ENCODE data around the gene IQSEC1.
A peak's percentile ranks its signal among the peaks of the same experiment; 100 is the strongest.

The IQSEC1 gene

GRCh38 chr3:12934431-12934830 lies 138.8 kb downstream of the IQSEC1 start:
- no peak for DNase-seq (ENCODE audit: low read depth)

- no peak for DNase-seq (ENCODE audit: low read depth)
Observed at GRCh38 chr3:12933901-12934300, 139.3 kb downstream of the IQSEC1 start.

- DNase-seq (ENCODE audit: low read depth), result no peak
Observed at GRCh38 chr3:12932754-12933153, 140.5 kb downstream of the IQSEC1 start.

GRCh38 chr3:12932347-12932746 lies 140.9 kb downstream of the IQSEC1 start:
- no peak for DNase-seq (ENCODE audit: low read depth)

GRCh38 chr3:12931273-12931905 lies 141.8 kb downstream of the IQSEC1 start:
- DNase-seq (ENCODE audit: low read depth), result no peak

GRCh38 chr3:12929801-12930200 lies 143.4 kb downstream of the IQSEC1 start:
- DNase-seq (ENCODE audit: low read depth), result no peak

DNA sequence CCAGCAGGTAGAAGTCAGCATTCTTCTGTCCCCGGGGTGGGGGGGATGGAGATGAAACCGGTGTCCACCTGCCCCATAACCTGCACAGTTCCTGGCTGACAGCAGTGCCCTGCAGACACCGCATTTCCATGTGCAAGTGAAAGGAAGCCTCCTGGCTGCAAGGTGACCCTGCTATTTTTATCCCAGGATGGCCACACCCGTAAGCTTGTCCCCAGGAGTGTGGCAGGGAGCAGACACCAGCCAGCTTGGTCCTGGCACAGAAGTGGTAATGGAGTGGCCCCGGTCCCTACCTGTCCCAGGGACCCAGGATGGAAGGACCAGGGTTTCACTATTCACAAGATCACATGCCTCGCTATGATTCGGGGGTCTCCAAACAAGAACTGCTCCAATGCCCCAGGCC lies 146.6 kb downstream of the IQSEC1 start:
- DNase-seq (ENCODE audit: low read depth), result no peak

DNA sequence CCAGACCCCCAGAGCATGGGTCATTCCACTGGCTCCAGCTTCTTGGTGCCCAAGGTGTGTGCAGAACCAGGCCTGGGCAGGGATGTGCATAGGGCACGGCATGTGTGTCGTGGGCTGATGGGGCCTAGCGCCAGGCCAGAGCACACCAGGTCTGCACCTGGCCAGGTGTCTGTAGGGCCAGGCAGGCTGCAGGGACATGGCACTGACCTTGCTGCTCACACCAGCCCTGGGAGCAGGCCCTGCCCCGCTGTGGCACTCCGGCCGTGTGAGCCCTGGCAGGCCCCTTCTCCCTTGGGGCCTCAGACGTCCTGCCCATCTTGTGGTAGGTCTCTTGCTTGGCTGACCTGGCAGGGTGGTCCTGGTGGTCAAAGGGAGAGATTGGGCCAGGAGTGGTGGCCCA lies 147.6 kb downstream of the IQSEC1 start:
- no peak for DNase-seq (ENCODE audit: low read depth)

GRCh38 chr3:12924437-12924836 lies 148.8 kb downstream of the IQSEC1 start:
- DNase-seq (ENCODE audit: low read depth), result no peak

GRCh38 chr3:12922881-12923431 lies 150.3 kb downstream of the IQSEC1 start:
- DNase-seq (ENCODE audit: low read depth), result no peak

DNA sequence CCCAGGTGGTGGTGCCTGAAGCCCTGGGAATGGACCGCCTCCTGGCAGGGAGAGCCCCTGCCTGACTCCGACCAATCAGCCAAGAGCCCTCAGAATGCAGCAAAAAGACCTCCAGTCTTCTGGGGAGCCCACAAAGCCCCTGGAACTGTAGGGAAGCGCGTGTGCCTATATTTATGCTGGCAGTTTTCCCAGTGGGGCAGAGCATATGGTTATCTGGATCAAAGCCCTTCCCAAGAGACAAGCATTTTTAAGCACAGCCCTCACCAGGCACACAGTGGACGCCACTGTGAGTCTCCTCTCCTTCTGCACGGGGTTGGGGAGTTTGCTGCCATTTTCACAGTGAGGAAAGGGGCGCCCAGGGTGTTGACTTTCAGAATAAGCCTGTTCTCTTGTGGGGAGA lies 150.9 kb downstream of the IQSEC1 start:
- no peak for DNase-seq (ENCODE audit: low read depth)

GRCh38 chr3:12921736-12922135 lies 151.5 kb downstream of the IQSEC1 start:
- no peak for DNase-seq (ENCODE audit: low read depth)

GRCh38 chr3:12920967-12921366 lies 152.3 kb downstream of the IQSEC1 start:
- no peak for DNase-seq (ENCODE audit: low read depth)

- no peak for DNase-seq (ENCODE audit: low read depth)
Observed at GRCh38 chr3:12919205-12919604, 154.0 kb downstream of the IQSEC1 start.

DNA sequence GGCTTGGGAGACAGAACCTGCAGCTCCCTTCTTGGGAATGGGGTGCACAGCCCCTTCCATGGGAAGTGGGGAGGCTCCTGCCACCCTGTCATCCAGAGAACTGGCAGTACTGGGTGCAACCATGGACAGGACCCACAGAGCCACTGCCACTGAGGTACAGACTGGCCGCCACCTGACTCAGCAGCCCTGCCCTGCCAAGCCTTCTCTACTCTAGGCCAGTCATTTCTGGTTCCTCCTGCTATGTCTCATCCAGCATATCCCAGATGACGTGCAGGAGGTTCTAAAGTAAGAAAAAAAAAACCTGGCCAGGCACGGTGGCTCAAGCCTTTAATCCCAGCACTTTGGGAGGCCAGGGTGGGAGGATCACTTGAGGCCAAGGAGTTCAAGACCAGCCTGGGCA lies 155.0 kb downstream of the IQSEC1 start:
- no peak for DNase-seq (ENCODE audit: low read depth)

GRCh38 chr3:12916159-12916558 lies 157.1 kb downstream of the IQSEC1 start:
- DNase-seq (ENCODE audit: low read depth), result peak; percentile 7

GRCh38 chr3:12914088-12914487 lies 159.1 kb downstream of the IQSEC1 start:
- no peak for DNase-seq (ENCODE audit: low read depth)

DNA sequence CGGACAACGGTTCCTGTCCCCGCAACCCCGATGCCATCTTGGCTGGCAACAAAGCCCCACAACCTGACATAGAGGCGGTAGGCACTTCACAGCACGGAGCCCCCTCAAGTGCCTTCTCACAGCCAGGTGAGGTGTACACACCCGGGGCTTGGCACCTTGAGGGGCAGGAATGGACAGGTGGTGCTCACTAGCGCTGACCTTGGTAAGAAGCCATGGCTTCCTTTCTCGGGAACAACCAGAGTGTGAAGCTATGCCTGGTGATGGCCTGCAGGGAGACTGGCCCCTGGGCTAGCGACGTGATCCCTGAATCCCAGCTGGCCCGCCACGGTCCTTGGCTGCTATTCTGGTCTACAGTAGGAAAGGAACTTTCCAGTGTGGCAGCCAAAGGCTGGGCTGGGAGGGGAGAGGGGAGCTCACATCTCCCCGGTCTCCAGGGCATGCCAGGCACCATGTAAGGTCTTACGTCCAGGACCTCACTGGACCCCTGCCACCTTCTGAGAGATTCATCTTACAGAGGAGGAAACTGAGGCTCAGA lies 161.3 kb downstream of the IQSEC1 start:
- DNase-seq (ENCODE audit: low read depth), result no peak

- DNase-seq (ENCODE audit: low read depth), result no peak
Observed at GRCh38 chr3:12910356-12911099, 162.7 kb downstream of the IQSEC1 start.

- DNase-seq (ENCODE audit: low read depth), result no peak
Observed at GRCh38 chr3:12909710-12910109, 163.5 kb downstream of the IQSEC1 start.

DNA sequence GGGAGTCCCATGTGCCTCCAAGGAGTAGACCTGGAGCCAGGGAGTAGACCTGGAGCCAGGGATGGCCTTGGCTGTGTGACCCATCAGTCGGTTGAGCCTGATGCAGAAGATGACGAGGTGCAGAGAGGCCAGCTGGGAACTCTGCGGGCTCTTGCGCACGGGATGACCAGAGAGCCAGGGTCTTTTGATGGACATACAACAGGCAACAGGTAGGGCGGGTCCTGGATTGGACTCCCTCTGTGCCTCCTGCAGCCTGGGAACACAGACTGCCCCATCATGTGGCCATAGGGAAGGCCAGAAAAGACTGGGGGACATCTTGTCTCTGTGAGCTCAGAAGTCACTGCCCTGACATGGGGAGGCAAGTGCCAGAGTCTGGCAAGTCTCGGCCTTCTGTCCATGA lies 164.4 kb downstream of the IQSEC1 start:
- no peak for DNase-seq (ENCODE audit: low read depth)

DNA sequence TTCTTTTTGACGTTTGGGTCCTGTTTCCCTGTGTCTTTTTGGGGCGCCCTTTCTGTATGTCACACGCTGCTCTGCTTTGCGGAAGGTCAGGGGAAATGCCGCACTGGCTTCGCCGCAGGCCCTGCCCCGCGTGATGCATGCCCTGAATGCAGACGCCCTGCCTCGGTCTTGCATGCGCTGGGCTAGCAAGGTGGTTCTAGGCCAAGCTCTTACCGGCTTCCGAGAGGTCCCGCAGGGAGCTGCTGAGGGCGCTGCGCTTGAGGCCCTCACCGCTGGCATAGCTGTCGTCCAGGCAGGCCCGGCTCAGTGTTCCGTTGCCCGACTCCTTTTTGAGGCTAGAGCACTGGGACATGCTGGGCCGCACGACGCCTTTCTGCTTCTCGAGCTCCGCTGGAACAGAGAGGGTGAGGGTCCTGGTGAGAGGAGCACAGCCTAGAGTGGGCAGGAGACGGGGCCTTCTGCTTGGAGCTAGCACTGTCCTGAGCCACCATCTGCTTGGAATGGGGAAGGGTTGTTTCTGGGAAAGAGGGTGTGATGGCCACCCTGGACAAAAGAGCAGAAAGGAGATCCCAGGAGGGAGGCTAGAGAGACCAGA lies 165.0 kb downstream of the IQSEC1 start:
- DNase-seq (ENCODE audit: low read depth), result no peak

GRCh38 chr3:12907729-12908128 lies 165.5 kb downstream of the IQSEC1 start:
- no peak for DNase-seq (ENCODE audit: low read depth)

Data from activated T-cell treated with anti-CD3 and anti-CD28 coated beads for 24 hours (primary cell).